Measurements from ENCODE around the gene PJVK. TPM values are rescaled to one million over a fixed set of nuclear protein-coding genes. Genes with fewer than 3 reads are reported as not detected.
A peak's percentile ranks its signal among the peaks of the same experiment; 100 is the strongest.

Gene PJVK
- total and polyA plus RNA-seq, 2 of the 13 experiments (the other 11 are each of a cell fraction or from before 2014, with no cell fraction given) = 1.2 to 2.6 TPM

- TF ChIP-seq ZNF317 (CRISPR knock-in tag; IDR thresholded peaks at IDR 0.05) (peak; percentile 69; the same call in 1 of the 2 replicates), DNMT3B (CRISPR knock-in tag; conservative IDR thresholded peaks at IDR 0.05) (peak; percentile 19; the same call in 1 of the 2 replicates), ZNF547 (CRISPR knock-in tag; IDR thresholded peaks at IDR 0.05) (peak; percentile 92), ZSCAN30 (CRISPR knock-in tag; IDR thresholded peaks at IDR 0.05) (no peak), ZNF24 (IDR thresholded peaks at IDR 0.05) (no peak), ZSCAN20 (CRISPR knock-in tag; IDR thresholded peaks at IDR 0.05; ENCODE audit: borderline replicate concordance) (peak; percentile 84; the same call in 1 of the 2 replicates), ZNF605 (CRISPR knock-in tag; IDR thresholded peaks at IDR 0.05) (peak; percentile 84; the same call in 1 of the 2 replicates), ZNF609 (CRISPR knock-in tag; IDR thresholded peaks at IDR 0.05; ENCODE audit: borderline replicate concordance) (peak; percentile 11; the same call in 1 of the 2 replicates), HNRNPL (IDR thresholded peaks at IDR 0.05; ENCODE audit: low read depth, low read length) (no peak), ZNF784 (CRISPR knock-in tag; IDR thresholded peaks at IDR 0.05; ENCODE audit: borderline replicate concordance) (0 out of 2 replicates have a peak, but pooled peaks have one; percentile 74), ZNF3 (CRISPR knock-in tag; IDR thresholded peaks at IDR 0.05) (no peak), ETV5 (CRISPR knock-in tag; IDR thresholded peaks at IDR 0.05; ENCODE audit: borderline replicate concordance) (peak; percentile 60; the same call in 1 of the 2 replicates), SIX1 (CRISPR knock-in tag; IDR thresholded peaks at IDR 0.05; ENCODE audit: borderline replicate concordance) (no peak), MXI1 (IDR thresholded peaks at IDR 0.05; ENCODE audit: borderline replicate concordance, low read depth, low read length) (peak; percentile 66; the same call in 1 of the 3 replicates), ZNF570 (CRISPR knock-in tag; IDR thresholded peaks at IDR 0.05; ENCODE audit: borderline replicate concordance) (no peak), SNAPC5 (CRISPR knock-in tag; IDR thresholded peaks at IDR 0.05; ENCODE audit: borderline replicate concordance) (no peak; the same call in 1 of the 2 replicates), GMEB1 (CRISPR knock-in tag; IDR thresholded peaks at IDR 0.05; ENCODE audit: borderline replicate concordance) (peak; percentile 75), RXRA (CRISPR knock-in tag; IDR thresholded peaks at IDR 0.05) (peak; percentile 30), ZBTB8A (CRISPR knock-in tag; IDR thresholded peaks at IDR 0.05; ENCODE audit: borderline replicate concordance, low read depth) (peak; percentile 58; the same call in 1 of the 2 replicates), PITX1 (CRISPR knock-in tag; IDR thresholded peaks at IDR 0.05) (peak; percentile 50; the same call in 1 of the 2 replicates), IKZF4 (CRISPR knock-in tag; IDR thresholded peaks at IDR 0.05; ENCODE audit: borderline replicate concordance, low read depth, not compliant biosample characterization) (peak; percentile 84)
These were observed 27.5 kb downstream of the PJVK start, which contains the start of gene FKBP7 (continued) for GRCh38 chr2:178478439-178479274.
